Hippocampal formation (tissue), 2 donors: ENCODE results near the gene DAB2IP.
"Not testable (repeated sequence)": the region's sequence is repeated elsewhere in the genome, so short reads cannot be mapped to it uniquely, and the experiment has no call there.

Source experiments
- DNase-seq, 2 donors: peaks; one replicate each; lab custom pipeline; 2025; lab: John Stamatoyannopoulos, UW

The DAB2IP gene

DNA sequence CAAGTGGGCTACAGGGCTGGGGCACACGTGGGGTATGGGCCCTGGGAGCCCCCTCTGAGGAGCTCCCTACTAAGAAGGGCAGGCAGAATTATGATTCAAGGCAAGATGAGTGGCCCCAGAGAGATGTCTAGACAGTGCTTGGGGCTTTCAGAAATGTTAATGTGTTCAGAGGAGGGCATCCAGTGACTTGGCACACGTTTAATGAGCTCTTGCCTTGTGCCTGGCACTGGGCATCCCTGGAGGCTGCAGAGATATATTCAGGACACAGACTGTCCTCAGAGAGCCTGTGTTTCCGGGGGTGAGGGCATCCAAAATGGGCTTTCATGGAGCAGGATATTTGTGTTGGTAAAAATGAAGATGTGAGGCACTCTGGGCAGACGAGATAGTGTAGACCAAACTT is 25.4 kb upstream of the DAB2IP start:
- DNase-seq = no peak

- no peak for DNase-seq
Measured at GRCh38 chr9:121627427-121627826, 24.0 kb upstream of the DAB2IP start.

DNA sequence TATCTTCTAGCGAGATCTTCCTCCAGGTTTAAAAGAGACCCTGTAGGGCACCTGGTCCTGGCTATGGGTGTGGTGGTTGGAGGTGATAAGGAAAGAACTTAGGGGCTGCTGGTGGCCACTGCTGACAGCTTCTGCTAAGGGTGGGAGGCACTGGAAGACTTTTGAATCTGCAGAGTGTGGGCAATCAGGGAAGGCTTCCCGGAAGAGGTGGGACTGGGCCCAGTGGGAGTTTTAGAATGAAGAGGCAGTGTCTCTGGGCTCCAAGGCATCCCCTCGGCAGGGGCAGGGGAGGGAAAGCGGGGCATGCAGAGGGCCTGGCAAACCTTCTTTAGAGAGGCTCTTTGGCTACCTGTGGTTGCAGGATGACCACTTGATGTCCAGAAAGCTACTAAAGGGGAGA is 23.0 kb upstream of the DAB2IP start:
- DNase-seq = no peak

DNA sequence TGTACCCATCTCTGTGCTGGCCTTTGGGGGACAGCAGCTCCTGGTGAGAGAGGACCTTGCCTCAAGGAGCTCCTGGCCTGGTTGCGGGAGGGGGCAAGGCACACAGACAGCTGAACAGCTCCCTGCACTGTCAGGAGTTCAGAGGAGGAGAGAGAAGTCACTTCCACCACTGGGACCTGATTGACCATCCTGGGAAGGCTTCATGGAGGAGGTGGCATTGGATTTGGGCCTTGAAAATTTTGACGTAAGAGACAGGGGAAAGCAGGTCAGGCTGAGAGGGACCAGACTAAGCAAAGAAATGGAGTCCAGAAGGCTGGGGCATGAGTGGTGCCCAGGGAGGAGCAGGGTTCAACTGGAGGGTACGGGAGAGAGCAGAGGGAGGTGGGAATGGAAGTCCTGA is 20.3 kb upstream of the DAB2IP start:
- no peak for DNase-seq

DNA sequence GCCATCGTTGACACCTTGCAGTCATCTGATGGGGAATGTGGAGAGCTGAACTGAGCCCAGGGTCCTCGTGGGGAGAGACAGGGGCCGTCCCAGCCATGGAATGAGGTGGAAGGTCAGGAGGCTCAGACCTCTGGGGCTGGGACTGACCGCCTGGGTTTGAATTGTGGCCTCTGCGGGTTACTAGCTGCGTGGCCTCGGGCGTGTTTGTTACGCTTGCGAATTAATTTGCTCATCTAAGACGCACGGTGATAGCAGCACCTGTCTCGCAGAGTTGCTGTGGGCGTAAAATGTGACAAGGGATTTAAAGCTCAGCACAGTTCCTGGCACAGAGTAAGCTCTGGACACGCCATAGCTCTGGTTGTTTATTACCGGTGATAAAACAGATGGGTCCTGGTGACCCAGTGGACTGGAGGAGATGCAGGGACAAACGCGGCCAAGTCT is 19.4 kb upstream of the DAB2IP start:
- DNase-seq = no peak

DNA sequence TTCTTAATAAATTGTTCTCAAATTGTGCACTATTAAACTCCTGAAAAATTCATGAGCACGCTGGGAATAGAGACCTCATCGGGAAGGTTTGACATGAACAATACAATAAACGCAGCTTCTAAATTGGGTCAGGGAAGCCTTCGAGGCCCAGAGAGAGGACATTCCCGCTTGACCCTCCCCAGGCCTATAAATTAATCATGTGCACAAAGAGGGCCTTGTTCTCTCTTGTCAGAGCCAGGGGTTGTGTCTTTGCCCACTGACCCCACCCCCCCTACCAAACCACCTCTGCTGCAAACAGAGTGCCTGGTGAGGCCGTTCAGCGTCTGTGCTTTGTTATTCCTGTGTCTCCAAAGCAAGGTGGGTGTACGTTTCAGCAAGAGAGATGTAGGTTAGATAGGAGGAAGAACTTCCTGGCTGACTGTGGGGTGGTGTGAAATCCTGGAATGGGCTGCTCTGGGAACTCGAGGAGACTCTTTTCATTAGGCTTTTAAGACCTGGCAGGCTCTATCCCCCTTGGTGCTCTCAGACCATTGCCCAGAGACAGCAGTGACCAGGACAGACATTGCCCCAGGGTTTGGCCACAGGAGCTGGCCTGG is 18.2 kb upstream of the DAB2IP start:
- no peak for DNase-seq

GRCh38 chr9:121633736-121634135 is 17.7 kb upstream of the DAB2IP start:
- DNase-seq = no peak

DNA sequence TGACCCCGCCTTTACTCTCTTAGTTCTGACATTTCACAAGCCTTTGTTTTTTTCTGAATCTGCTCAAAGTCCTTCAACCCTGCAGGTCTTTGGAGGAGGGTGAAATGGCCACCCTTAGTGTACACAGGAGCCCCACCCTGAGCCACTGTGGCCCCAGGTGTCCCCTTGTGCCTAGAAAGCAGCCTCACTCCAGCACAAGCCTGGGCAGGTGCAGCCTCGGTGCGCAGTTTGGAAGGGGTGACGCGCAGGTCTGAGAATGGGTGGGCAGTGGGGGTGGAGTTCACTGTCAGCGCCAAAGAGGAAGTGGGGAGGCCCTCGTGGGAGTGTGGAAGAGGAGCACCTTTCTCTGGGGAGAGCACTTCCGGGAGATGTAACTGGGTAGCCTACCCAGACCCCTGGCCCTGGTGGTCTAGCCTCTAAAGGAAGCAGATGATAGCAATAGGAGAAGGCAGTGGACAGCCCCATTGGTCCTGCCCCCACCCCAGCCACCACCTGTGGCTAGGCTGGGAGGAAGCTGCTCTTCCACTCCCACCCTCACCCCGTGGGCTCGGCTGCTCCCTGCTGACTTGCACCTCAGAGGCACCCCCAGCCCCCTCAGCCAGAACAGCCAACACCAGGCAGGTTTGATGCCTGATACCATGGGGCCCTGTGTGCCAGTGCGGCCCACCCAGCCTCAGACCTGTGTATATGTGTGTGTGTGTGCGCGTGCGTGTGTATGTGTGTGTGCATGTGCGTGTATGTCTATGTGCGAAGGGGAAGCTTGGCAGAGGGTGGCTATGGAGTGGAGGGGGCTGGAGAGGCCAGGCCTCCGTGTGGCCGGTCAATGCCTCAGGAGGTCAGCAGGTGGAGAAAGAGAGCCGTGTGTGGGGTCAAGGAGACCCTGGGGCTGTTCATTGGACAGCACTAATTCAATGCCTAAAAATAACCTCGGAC is 16.8 kb upstream of the DAB2IP start:
- peak in 1 of 2 donors; percentile 31 for DNase-seq

DNA sequence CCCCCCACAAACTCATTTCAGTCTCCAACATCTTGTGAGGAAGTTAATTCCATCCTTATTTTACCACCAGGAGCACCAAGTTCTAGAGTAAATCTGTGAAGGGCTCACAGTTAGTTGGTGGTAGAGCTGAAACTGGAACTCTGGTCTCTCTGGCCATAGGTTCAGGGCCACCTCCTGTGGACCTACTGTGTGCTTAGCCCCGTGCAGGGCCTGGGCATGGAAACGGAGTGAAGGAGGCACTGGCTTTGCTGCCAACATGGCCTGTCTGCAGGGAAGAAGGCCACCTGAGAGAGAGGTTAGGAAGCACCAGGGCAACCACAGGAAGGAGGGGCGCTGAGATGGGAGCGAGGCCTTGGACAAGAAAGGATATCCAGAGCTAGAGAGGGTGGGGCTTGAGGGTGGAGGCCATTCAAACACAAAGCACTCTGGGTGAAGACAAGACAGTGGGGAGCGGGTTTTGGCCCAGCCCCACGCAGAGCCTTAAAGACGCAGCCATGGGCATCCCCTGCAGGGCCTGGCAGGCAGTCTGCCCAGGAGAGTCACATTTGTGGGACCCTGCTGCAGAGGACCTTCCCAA is 16.0 kb upstream of the DAB2IP start:
- DNase-seq = no peak

DNA sequence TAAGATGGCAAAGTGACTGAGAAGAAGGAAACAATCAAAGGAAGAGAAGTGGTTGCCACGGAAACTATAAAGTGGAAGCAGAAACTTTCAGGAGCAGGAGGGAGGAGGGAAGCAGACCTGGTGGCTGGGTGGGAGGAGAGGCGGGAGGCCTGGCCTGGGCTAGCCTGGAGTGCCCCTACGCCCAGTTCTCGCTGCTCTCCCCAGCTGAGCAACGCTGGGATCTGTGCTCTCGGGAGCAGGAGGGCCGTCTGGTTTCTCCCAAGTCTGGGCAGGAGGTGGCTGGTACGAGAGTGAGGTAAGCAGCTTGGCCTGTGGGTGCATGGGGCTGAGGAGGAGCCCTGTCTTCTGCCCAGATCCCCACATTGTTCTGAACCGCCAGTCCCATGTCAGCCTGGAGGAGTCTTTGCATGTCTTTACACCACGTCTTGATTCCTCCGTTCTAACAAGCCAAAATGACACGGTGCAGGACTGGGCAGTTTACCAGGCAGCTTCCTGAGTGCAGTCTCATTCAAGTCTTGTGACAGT is 15.0 kb upstream of the DAB2IP start:
- DNase-seq = peak in 1 of 2 donors; percentile 26

DNA sequence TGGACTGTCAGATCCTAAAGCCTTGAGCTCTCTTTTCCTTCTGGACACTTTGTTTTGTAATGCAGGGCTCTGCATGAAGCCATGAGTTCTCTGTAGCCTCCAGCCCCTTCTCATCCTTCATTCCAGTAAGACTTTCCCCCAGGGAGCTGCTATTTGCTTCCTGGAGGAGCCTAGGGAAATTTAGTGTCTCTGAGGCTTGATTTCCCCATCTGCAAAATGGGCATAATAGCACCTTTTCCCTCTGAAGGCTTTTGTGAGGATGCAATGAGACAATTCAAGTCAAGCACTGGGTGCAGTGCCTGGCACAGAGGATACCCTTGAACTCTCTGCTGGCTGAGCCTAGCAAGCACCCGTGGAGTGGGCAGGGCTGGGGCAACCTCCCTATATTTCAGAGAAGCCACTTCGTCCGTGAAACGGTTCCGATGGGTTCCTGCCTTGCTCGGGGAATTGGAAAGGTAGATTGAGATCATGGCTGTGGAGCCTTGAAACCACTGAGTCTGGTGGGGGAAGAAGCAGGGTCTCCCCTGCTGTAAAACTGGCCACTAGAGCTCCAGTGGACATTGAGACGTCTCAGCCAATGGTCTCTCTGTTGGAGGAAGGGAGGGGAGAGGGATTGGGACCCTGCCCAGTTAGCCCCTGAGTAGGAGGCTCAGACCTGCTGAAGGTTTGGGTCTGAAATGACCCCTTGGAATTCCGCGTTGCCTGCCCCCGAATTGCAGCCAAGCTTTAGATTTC is 14.3 kb upstream of the DAB2IP start:
- no peak for DNase-seq

- peak; percentile 71 to 83 for DNase-seq
Measured at GRCh38 chr9:121637713-121638220, 13.7 kb upstream of the DAB2IP start.

- no peak for DNase-seq
Measured at GRCh38 chr9:121638399-121638798, 13.0 kb upstream of the DAB2IP start.

- no peak for DNase-seq
Measured at GRCh38 chr9:121638901-121639592, 12.4 kb upstream of the DAB2IP start.

DNA sequence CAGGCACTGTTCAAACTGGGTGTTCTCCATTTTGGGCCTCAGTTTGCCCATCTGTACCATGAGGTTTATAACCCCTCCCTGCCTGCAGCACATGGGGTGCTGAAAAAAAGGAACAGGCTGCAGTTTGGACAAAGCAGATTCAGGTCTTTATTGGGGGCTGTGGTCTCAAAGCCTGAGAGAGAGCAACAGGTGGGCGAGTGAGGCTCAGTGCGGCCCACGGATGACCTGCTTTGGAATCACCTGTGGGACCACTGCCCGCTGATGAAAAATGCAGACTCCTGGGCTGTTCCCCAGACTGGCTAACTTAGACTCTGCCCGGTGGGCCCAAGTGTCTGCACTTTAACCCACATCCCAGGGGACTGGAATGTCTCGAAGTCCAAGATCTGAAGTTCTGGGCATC is 11.8 kb upstream of the DAB2IP start:
- no peak for DNase-seq

- peak in 1 of 2 donors; percentile 23 for DNase-seq
Measured at GRCh38 chr9:121640076-121640475, 11.4 kb upstream of the DAB2IP start.

GRCh38 chr9:121640491-121641223 is 10.8 kb upstream of the DAB2IP start:
- DNase-seq = no peak

DNA sequence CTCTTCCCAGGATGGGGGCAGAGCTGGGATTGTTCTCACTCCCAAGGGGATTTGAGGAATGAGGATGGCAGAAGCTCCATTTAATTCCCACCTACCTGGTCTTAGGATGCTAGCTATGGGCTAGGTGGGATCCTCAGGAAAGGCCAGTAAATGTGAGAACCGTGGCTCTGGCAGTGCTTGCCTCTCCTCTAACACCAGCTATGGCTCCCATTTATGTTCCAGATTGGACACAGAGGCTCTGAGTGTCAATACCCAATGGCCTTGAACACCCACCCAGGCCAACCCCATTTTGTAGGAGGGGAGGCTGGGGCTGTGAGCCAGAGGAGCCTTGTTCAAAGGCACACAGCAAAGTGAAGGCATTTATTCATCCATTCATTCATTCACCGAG is 10.2 kb upstream of the DAB2IP start:
- no peak for DNase-seq

DNA sequence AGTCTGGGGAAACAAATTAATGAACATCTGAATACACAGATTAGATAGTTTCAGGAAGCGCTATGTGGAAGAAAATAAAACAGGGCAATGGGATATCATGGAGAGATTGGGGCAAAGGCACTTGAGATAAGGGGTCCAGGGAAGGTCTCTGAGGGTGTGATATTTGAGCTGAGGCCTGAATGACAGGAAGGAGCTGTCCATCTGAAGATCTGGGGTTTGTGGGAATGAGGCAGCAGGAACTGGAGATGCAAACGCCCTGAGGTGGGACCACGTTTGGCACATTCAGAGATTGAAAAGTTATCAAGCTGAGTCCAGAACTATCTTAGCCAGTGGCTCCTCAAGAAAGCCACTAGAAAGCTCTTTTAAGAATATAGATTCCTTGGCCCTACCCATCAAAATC is 8.7 kb upstream of the DAB2IP start:
- no peak for DNase-seq

DNA sequence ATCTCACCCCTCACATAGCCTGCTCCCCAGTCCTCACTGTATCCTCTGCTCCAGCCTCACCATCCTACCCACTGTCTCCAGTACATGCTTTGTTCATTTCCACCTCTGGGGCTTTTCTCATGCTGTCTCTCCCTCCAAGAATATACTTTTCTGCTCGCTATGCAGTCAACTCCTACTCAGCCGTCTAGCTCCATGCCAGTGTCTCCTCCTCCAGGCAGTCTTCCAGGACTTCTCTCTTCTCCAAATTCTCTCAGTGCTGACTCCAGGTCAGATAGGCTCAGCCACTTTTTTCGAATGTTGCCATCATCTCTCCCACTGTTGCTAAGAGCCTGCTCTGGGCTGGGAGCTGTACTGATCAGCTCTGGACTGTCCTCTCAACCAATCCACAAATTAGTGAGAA is 8.0 kb upstream of the DAB2IP start:
- no peak for DNase-seq

DNA sequence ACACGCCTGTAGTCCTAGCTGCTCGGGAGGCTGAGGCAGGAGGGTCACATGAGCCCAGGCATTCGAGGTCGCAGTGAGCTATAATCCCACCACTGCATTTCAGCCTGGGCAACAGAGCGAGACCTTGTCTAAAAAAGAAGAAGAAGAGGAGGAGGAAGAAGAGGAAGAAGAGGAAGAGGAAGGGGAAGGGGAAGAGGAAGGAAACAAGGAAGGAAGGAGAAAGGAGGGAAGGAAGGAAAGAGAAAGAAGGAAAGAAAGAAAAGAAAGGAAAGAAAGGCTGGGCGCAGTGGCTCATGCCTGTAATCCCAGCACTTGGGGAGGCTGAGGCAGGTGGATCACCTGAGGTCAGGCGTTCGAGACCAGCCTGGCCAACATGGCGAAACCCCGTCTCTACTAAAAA is 7.4 kb upstream of the DAB2IP start:
- DNase-seq = not testable (repeated sequence)
